Measurements from ENCODE around the gene COP1. TPM values are rescaled to one million over a fixed set of nuclear protein-coding genes. Genes with fewer than 3 reads are reported as not detected.
A peak's percentile ranks its signal among the peaks of the same experiment; 100 is the strongest.

COP1 gene
- total and polyA plus RNA-seq, 2 donors (not counting 3 experiments of a cell fraction or from before 2014, with no cell fraction given), result 16.5 to 40.9 TPM

- H4K20me1 ChIP-seq (replicated peaks; ENCODE audit: control insufficient read depth, extremely low read depth, insufficient read depth, low read length), result no peaks in the 10 kb centered on the region
- DNase-seq (ENCODE audit: low read depth, low spot score), result no peak
- no TSS peak for BruUV-seq (replicated peaks)
- peaks cover 19% of the 10 kb centered on the region for H3K4me1 ChIP-seq (ENCODE audit: control insufficient read depth, extremely low read depth, insufficient read depth, low read length)
- intact Hi-C loops (cut with micrococcal nuclease) (loop anchor here (2.0 kb wide), 1 partner anchor 15 kb away; no protein-coding TSS in a partner anchor), dilution Hi-C loops (cut with MboI; ENCODE audit: extremely low pct_ligation_motif_present, low sequenced_read_pairs) (no loop called here)
- H3K4me2 ChIP-seq (ENCODE audit: insufficient read depth, low read length), result no peak overlapping the region
- no peak overlapping the region for H3K27ac ChIP-seq (ENCODE audit: insufficient read depth, low read depth, low read length)
- CTCF ChIA-PET, result interaction anchor here (2.7 to 2.9 kb wide), 2 partner anchors 16 to 42 kb away, joined by 7 read pairs; no protein-coding TSS in a partner anchor
- peaks cover 3% of the 10 kb centered on the region for H3K79me2 ChIP-seq (ENCODE audit: control insufficient read depth, insufficient read depth, low read length)
- no peak overlapping the region for H3K9ac ChIP-seq (replicated peaks; ENCODE audit: extremely low read depth, insufficient read depth, low read length)
- no peaks in the 10 kb centered on the region for H3K9me1 ChIP-seq (replicated peaks; ENCODE audit: control insufficient read depth, extremely low read depth, insufficient read depth, low read length)
- POLR2A ChIA-PET, result no interaction called here
- H2AFZ ChIP-seq (ENCODE audit: low read depth, low read length), result no peak overlapping the region
- H3K36me3 ChIP-seq (ENCODE audit: control insufficient read depth in 2 of 2, extremely low read depth in 1 of 2, insufficient read depth in 2 of 2, low read length in 2 of 2), result peaks cover 2% of the 10 kb centered on the region in 2 experiments
- H3K4me3 ChIP-seq (replicated peaks in 1 of 3; ENCODE audit: insufficient read depth in 1 of 3, low read depth in 1 of 3, low read length in 3 of 3), result no peak overlapping the region
- TF ChIP-seq EZH2 (IDR thresholded peaks at IDR 0.05; ENCODE audit: borderline replicate concordance, low read depth, low read length, severe bottlenecking), result no peak
- no peak for TF ChIP-seq GATA2 (IDR thresholded peaks at IDR 0.05; ENCODE audit: insufficient read depth, insufficient read length, low read depth, low read length)
- TF ChIP-seq, protein P1, sequence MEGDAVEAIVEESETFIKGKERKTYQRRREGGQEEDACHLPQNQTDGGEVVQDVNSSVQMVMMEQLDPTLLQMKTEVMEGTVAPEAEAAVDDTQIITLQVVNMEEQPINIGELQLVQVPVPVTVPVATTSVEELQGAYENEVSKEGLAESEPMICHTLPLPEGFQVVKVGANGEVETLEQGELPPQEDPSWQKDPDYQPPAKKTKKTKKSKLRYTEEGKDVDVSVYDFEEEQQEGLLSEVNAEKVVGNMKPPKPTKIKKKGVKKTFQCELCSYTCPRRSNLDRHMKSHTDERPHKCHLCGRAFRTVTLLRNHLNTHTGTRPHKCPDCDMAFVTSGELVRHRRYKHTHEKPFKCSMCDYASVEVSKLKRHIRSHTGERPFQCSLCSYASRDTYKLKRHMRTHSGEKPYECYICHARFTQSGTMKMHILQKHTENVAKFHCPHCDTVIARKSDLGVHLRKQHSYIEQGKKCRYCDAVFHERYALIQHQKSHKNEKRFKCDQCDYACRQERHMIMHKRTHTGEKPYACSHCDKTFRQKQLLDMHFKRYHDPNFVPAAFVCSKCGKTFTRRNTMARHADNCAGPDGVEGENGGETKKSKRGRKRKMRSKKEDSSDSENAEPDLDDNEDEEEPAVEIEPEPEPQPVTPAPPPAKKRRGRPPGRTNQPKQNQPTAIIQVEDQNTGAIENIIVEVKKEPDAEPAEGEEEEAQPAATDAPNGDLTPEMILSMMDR (IDR thresholded peaks at IDR 0.05; ENCODE audit: extremely low read depth in 1 of 2, insufficient read depth in 1 of 2, low read depth in 1 of 2, low read length in 2 of 2), result no peak
- no peaks in the 10 kb centered on the region for H3K27me3 ChIP-seq (ENCODE audit: control insufficient read depth in 2 of 2, insufficient read depth in 2 of 2, low read length in 2 of 2)
- no peaks in the 10 kb centered on the region for H3K9me3 ChIP-seq (replicated peaks; ENCODE audit: control insufficient read depth, insufficient read depth, low read length)
- FAIRE-seq, result peak; percentile 59
Measured at GRCh38 chr1:176032040-176032645, 174.9 kb downstream of the COP1 start.

DNA sequence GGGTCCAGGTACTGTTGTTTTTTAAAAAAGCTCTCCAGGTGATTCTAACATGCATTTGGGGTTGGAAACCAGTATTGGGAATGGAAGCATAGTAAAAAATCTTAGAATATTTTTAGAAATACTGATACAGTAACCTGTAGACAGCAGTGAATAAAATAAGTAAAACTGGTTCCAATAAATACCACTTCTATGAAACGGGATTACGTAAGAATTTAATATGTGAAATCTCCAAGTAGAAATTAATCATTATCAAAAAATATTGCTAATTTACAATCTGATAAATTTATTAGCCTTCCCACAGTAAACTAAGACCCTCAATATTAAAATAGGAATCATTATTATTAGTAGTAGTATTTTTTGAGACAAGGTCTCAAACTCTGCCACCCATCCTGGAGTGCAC lies 177.5 kb downstream of the COP1 start:
- TF ChIP-seq POLR2A (IDR thresholded peaks at IDR 0.05; ENCODE audit: low read depth, low read length) (no peak), JUN (IDR thresholded peaks at IDR 0.05; ENCODE audit: borderline replicate concordance, insufficient read depth, insufficient read length, low read depth) (no peak), GATA2 (IDR thresholded peaks at IDR 0.05; ENCODE audit: insufficient read depth, insufficient read length, low read depth, low read length) (no peak), MAX (IDR thresholded peaks at IDR 0.05; ENCODE audit: insufficient read depth, insufficient read length) (no peak)
- TF ChIP-seq, protein P1 (IDR thresholded peaks at IDR 0.05; ENCODE audit: extremely low read depth in 1 of 2, insufficient read depth in 1 of 2, low read depth in 1 of 2, low read length in 2 of 2), result no peak
- Histone ChIP-seq H3K79me2 (ENCODE audit: control insufficient read depth, insufficient read depth, low read length) (peaks cover 3% of the 10 kb centered on the region), H3K9me1 (replicated peaks; ENCODE audit: control insufficient read depth, extremely low read depth, insufficient read depth, low read length) (no peaks in the 10 kb centered on the region), H4K20me1 (replicated peaks; ENCODE audit: control insufficient read depth, extremely low read depth, insufficient read depth, low read length) (no peaks in the 10 kb centered on the region), H3K9me3 (replicated peaks; ENCODE audit: control insufficient read depth, insufficient read depth, low read length) (no peaks in the 10 kb centered on the region), H3K27me3 (ENCODE audit: control insufficient read depth in 2 of 2, insufficient read depth in 2 of 2, low read length in 2 of 2) (no peaks in the 10 kb centered on the region), H3K9ac (replicated peaks; ENCODE audit: extremely low read depth, insufficient read depth, low read length) (no peak overlapping the region), H3K4me3 (replicated peaks in 1 of 3; ENCODE audit: insufficient read depth in 1 of 3, low read depth in 1 of 3, low read length in 3 of 3) (no peak overlapping the region), H3K36me3 (ENCODE audit: control insufficient read depth in 2 of 2, extremely low read depth in 1 of 2, insufficient read depth in 2 of 2, low read length in 2 of 2) (peaks cover 2% of the 10 kb centered on the region in 2 experiments), H2AFZ (ENCODE audit: low read depth, low read length) (no peak overlapping the region), H3K4me2 (ENCODE audit: insufficient read depth, low read length) (no peak overlapping the region), H3K27ac (ENCODE audit: insufficient read depth, low read depth, low read length) (no peak overlapping the region), H3K4me1 (ENCODE audit: control insufficient read depth, extremely low read depth, insufficient read depth, low read length) (peaks cover 18% of the 10 kb centered on the region)
- no TSS peak for BruUV-seq (replicated peaks)
- dilution Hi-C loops (cut with MboI; ENCODE audit: extremely low pct_ligation_motif_present, low sequenced_read_pairs) (no loop called here), intact Hi-C loops (cut with micrococcal nuclease) (no loop called here)
- ChIA-PET POLR2A (no interaction called here), CTCF (no interaction called here)
- DNase-seq (ENCODE audit: low read depth, low spot score) (no peak), FAIRE-seq (no peak)

Measured in endothelial cell of umbilical vein (primary cell).